ENCODE results near the gene ERP29.

Gene ERP29

GRCh38 chr12:112018571-112019237, 5.5 kb downstream of the ERP29 start:
- Histone ChIP-seq H3K36me3 (ENCODE audit: control insufficient read depth in 1 of 2, insufficient read depth in 2 of 2, low read depth in 1 of 2, low read length in 2 of 2) (peaks cover 18 to 70% of the 10 kb centered on the region in 2 experiments), H4K91ac (ENCODE audit: low read length) (no peak overlapping the region), H4K8ac (ENCODE audit: low read length) (no peak overlapping the region), H3K27me3 (ENCODE audit: control insufficient read depth in 1 of 2, insufficient read depth in 1 of 2, low read length in 2 of 2) (no peaks in the 10 kb centered on the region), H2BK5ac (ENCODE audit: low read depth, low read length, poor library complexity, severe bottlenecking) (no peak overlapping the region), H3K4ac (ENCODE audit: low read depth in 1 of 2, low read length in 2 of 2) (no peak overlapping the region), H3K4me1 (ENCODE audit: control insufficient read depth, insufficient read depth, low read depth, low read length) (peaks cover 4% of the 10 kb centered on the region), H3K9ac (ENCODE audit: low read length) (no peak overlapping the region), H2AFZ (ENCODE audit: low read depth, low read length) (no peak overlapping the region), H3K79me1 (replicated peaks; ENCODE audit: low read length, poor library complexity, severe bottlenecking) (peaks cover 20% of the 10 kb centered on the region), H3K4me3 (ENCODE audit: insufficient read depth in 1 of 2, low read depth in 1 of 2, low read length in 2 of 2) (no peak overlapping the region), H2BK12ac (ENCODE audit: low read length in 2 of 2) (no peak overlapping the region), H3K9me3 (ENCODE audit: control insufficient read depth, low read length) (no peaks in the 10 kb centered on the region), H2AK5ac (ENCODE audit: low read length, severe bottlenecking) (no peak overlapping the region), H3K23ac (ENCODE audit: low read length in 2 of 2) (no peak overlapping the region), H2BK15ac (ENCODE audit: low read depth, poor library complexity, severe bottlenecking) (no peak overlapping the region), H3K27ac (ENCODE audit: low read length, poor library complexity, severe bottlenecking) (no peak overlapping the region), H3K18ac (ENCODE audit: low read depth in 1 of 2, low read length in 2 of 2) (no peak overlapping the region), H3K14ac (ENCODE audit: low read length in 2 of 2) (no peak overlapping the region), H2BK120ac (ENCODE audit: low read depth, low read length) (no peak overlapping the region), H3K4me2 (ENCODE audit: low read length, poor library complexity, severe bottlenecking) (no peak overlapping the region)
- WGBS = 14% methylated on average over 1 of the region's 2 CpGs
- DNase-seq = peak; percentile 64

GRCh38 chr12:112020947-112021457, 7.8 kb downstream of the ERP29 start:
- no peak overlapping the region for H3K27ac ChIP-seq (ENCODE audit: low read length, poor library complexity, severe bottlenecking)
- H3K79me1 ChIP-seq (replicated peaks; ENCODE audit: low read length, poor library complexity, severe bottlenecking) = peaks cover 21% of the 10 kb centered on the region
- H3K9ac ChIP-seq (ENCODE audit: low read length) = no peak overlapping the region
- no peak overlapping the region for H2BK15ac ChIP-seq (ENCODE audit: low read depth, poor library complexity, severe bottlenecking)
- no peak overlapping the region for H3K23ac ChIP-seq (ENCODE audit: low read length in 2 of 2)
- H3K9me3 ChIP-seq (ENCODE audit: control insufficient read depth, low read length) = no peaks in the 10 kb centered on the region
- H3K4me3 ChIP-seq (ENCODE audit: insufficient read depth in 1 of 2, low read depth in 1 of 2, low read length in 2 of 2) = no peak overlapping the region
- peaks cover 2% of the 10 kb centered on the region for H3K4me1 ChIP-seq (ENCODE audit: control insufficient read depth, insufficient read depth, low read depth, low read length)
- H2BK5ac ChIP-seq (ENCODE audit: low read depth, low read length, poor library complexity, severe bottlenecking) = no peak overlapping the region
- H4K91ac ChIP-seq (ENCODE audit: low read length) = no peak overlapping the region
- no peak overlapping the region for H4K8ac ChIP-seq (ENCODE audit: low read length)
- H3K14ac ChIP-seq (ENCODE audit: low read length in 2 of 2) = no peak overlapping the region
- H3K27me3 ChIP-seq (ENCODE audit: control insufficient read depth in 1 of 2, insufficient read depth in 1 of 2, low read length in 2 of 2) = no peaks in the 10 kb centered on the region
- no peak overlapping the region for H3K18ac ChIP-seq (ENCODE audit: low read depth in 1 of 2, low read length in 2 of 2)
- H3K4ac ChIP-seq (ENCODE audit: low read depth in 1 of 2, low read length in 2 of 2) = no peak overlapping the region
- H2AFZ ChIP-seq (ENCODE audit: low read depth, low read length) = no peak overlapping the region
- no peak overlapping the region for H2BK12ac ChIP-seq (ENCODE audit: low read length in 2 of 2)
- 98% methylated on average over 6 of the region's 8 CpGs for WGBS
- DNase-seq = no peak
- H3K4me2 ChIP-seq (ENCODE audit: low read length, poor library complexity, severe bottlenecking) = no peak overlapping the region
- no peak overlapping the region for H2AK5ac ChIP-seq (ENCODE audit: low read length, severe bottlenecking)
- H3K36me3 ChIP-seq (ENCODE audit: control insufficient read depth in 1 of 2, insufficient read depth in 2 of 2, low read depth in 1 of 2, low read length in 2 of 2) = peaks cover 18 to 78% of the 10 kb centered on the region in 2 experiments
- no peak overlapping the region for H2BK120ac ChIP-seq (ENCODE audit: low read depth, low read length)

GRCh38 chr12:112022241-112023016, 9.2 kb downstream of the ERP29 start:
- Histone ChIP-seq H3K4me1 (ENCODE audit: control insufficient read depth, insufficient read depth, low read depth, low read length) (peaks cover 2% of the 10 kb centered on the region), H2BK12ac (ENCODE audit: low read length in 2 of 2) (no peak overlapping the region), H3K9me3 (ENCODE audit: control insufficient read depth, low read length) (no peaks in the 10 kb centered on the region), H3K27me3 (ENCODE audit: control insufficient read depth in 1 of 2, insufficient read depth in 1 of 2, low read length in 2 of 2) (no peaks in the 10 kb centered on the region), H3K4ac (ENCODE audit: low read depth in 1 of 2, low read length in 2 of 2) (no peak overlapping the region), H3K4me3 (ENCODE audit: insufficient read depth in 1 of 2, low read depth in 1 of 2, low read length in 2 of 2) (no peak overlapping the region), H3K9ac (ENCODE audit: low read length) (no peak overlapping the region), H3K27ac (ENCODE audit: low read length, poor library complexity, severe bottlenecking) (no peak overlapping the region), H2AK5ac (ENCODE audit: low read length, severe bottlenecking) (no peak overlapping the region), H2BK5ac (ENCODE audit: low read depth, low read length, poor library complexity, severe bottlenecking) (no peak overlapping the region), H3K14ac (ENCODE audit: low read length in 2 of 2) (no peak overlapping the region), H3K18ac (ENCODE audit: low read depth in 1 of 2, low read length in 2 of 2) (no peak overlapping the region), H2BK15ac (ENCODE audit: low read depth, poor library complexity, severe bottlenecking) (no peak overlapping the region), H3K23ac (ENCODE audit: low read length in 2 of 2) (no peak overlapping the region), H4K8ac (ENCODE audit: low read length) (no peak overlapping the region), H3K4me2 (ENCODE audit: low read length, poor library complexity, severe bottlenecking) (no peak overlapping the region), H3K36me3 (ENCODE audit: control insufficient read depth in 1 of 2, insufficient read depth in 2 of 2, low read depth in 1 of 2, low read length in 2 of 2) (peaks cover 18 to 72% of the 10 kb centered on the region in 2 experiments), H4K91ac (ENCODE audit: low read length) (no peak overlapping the region), H2BK120ac (ENCODE audit: low read depth, low read length) (no peak overlapping the region), H2AFZ (ENCODE audit: low read depth, low read length) (no peak overlapping the region), H3K79me1 (replicated peaks; ENCODE audit: low read length, poor library complexity, severe bottlenecking) (peaks cover 20% of the 10 kb centered on the region)
- WGBS = 97% methylated on average over 11 of the region's 11 CpGs
- DNase-seq = no peak

GRCh38 chr12:112023759-112024396, 10.7 kb downstream of the ERP29 start:
- no peak overlapping the region for H3K14ac ChIP-seq (ENCODE audit: low read length in 2 of 2)
- H2BK120ac ChIP-seq (ENCODE audit: low read depth, low read length) = no peak overlapping the region
- no peak for DNase-seq
- H3K27me3 ChIP-seq (ENCODE audit: control insufficient read depth in 1 of 2, insufficient read depth in 1 of 2, low read length in 2 of 2) = no peaks in the 10 kb centered on the region
- no peak overlapping the region for H2BK15ac ChIP-seq (ENCODE audit: low read depth, poor library complexity, severe bottlenecking)
- H3K4me3 ChIP-seq (ENCODE audit: insufficient read depth in 1 of 2, low read depth in 1 of 2, low read length in 2 of 2) = no peak overlapping the region
- H3K4me1 ChIP-seq (ENCODE audit: control insufficient read depth, insufficient read depth, low read depth, low read length) = peaks cover 2% of the 10 kb centered on the region
- no peak overlapping the region for H3K4ac ChIP-seq (ENCODE audit: low read depth in 1 of 2, low read length in 2 of 2)
- H4K91ac ChIP-seq (ENCODE audit: low read length) = no peak overlapping the region
- H2BK12ac ChIP-seq (ENCODE audit: low read length in 2 of 2) = no peak overlapping the region
- H3K4me2 ChIP-seq (ENCODE audit: low read length, poor library complexity, severe bottlenecking) = no peak overlapping the region
- H2AK5ac ChIP-seq (ENCODE audit: low read length, severe bottlenecking) = no peak overlapping the region
- H4K8ac ChIP-seq (ENCODE audit: low read length) = no peak overlapping the region
- no peak overlapping the region for H3K23ac ChIP-seq (ENCODE audit: low read length in 2 of 2)
- no peak overlapping the region for H2AFZ ChIP-seq (ENCODE audit: low read depth, low read length)
- H3K18ac ChIP-seq (ENCODE audit: low read depth in 1 of 2, low read length in 2 of 2) = no peak overlapping the region
- WGBS = 90% methylated on average over 3 of the region's 4 CpGs
- peaks cover 20 to 79% of the 10 kb centered on the region in 2 experiments for H3K36me3 ChIP-seq (ENCODE audit: control insufficient read depth in 1 of 2, insufficient read depth in 2 of 2, low read depth in 1 of 2, low read length in 2 of 2)
- H3K9ac ChIP-seq (ENCODE audit: low read length) = no peak overlapping the region
- no peaks in the 10 kb centered on the region for H3K9me3 ChIP-seq (ENCODE audit: control insufficient read depth, low read length)
- H3K27ac ChIP-seq (ENCODE audit: low read length, poor library complexity, severe bottlenecking) = no peak overlapping the region
- peaks cover 17% of the 10 kb centered on the region for H3K79me1 ChIP-seq (replicated peaks; ENCODE audit: low read length, poor library complexity, severe bottlenecking)
- H2BK5ac ChIP-seq (ENCODE audit: low read depth, low read length, poor library complexity, severe bottlenecking) = no peak overlapping the region
